Stimulated activated CD4-positive, alpha-beta T cell treated with anti-CD3 and anti-CD28 coated beads, Interleukin-1b, Interleukin-23, amount 100 ng/mL, for 4 hours (primary cell): ENCODE results near the gene CD244.
"Not testable (repeated sequence)": the region's sequence is repeated elsewhere in the genome, so short reads cannot be mapped to it uniquely, and the experiment has no call there.

Source experiments
- DNase-seq, 2 donors: peaks; one replicate each; pipeline ENCODE4 v3.0.0-alpha.2; 2020; ENCODE audit warnings: low read depth in 2 of 2

The CD244 gene

DNA sequence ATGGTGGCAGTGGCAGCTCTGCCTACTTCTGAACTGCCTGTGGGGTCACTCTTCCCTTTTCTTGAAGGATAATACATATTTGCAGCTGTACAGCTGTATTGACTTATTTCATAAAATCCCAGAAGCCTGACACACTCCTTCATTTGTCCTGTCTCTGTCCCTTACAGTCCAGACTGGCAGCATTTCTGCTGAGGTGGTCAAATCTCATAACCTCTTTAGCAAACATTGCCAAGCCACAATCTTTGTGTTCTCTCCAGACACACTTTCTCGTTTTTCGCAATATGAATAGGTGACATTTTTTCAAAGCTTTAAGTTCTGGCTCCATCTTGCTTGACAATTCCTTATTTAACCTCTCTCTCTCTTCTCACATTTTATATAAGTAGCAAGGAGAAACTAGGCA lies 51.5 kb downstream of the CD244 start:
- DNase-seq, result no peak

DNA sequence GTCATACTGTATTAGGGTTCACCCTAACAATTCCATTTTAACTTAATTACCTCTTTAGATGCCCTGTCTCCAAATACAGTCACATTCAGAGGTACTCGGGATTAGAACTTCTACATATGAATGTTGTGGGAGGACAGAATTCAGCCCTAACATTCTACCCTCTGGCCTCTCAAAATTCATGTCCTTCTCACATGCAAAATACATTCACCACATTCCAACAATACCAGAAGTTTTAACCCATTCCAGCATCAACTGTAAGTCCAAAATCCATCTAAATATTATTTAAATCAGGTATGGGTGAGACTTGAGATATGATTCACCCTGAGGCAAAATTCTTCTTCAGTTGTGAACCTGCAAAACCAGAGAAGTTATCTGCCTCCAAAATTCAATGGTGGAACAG lies 52.2 kb downstream of the CD244 start:
- DNase-seq, result no peak

DNA sequence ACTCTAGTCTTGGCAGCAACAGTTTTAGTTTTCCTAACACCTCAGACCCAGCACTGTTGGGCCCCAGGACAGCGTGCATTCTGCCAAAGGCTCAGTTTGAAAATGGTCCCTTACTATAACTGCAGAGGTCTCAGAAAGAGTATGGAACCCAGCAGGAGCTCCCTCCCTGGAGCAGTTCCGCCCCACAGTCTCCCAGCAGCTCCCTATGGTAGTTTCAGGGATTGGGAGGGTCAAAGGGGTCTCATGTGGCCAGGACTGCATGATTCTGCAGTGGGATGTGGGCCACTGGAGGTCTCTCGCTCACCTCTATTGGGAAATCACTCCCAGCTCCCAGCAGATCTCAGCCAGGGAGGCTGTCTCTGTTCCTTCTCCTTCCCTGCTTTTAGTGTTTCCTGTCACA lies 54.4 kb downstream of the CD244 start:
- DNase-seq, result no peak

- no peak for DNase-seq
These were observed 54.9 kb downstream of the CD244 start for GRCh38 chr1:160807738-160808137.

- DNase-seq, result no peak
These were observed 55.4 kb downstream of the CD244 start for GRCh38 chr1:160807247-160807646.

DNA sequence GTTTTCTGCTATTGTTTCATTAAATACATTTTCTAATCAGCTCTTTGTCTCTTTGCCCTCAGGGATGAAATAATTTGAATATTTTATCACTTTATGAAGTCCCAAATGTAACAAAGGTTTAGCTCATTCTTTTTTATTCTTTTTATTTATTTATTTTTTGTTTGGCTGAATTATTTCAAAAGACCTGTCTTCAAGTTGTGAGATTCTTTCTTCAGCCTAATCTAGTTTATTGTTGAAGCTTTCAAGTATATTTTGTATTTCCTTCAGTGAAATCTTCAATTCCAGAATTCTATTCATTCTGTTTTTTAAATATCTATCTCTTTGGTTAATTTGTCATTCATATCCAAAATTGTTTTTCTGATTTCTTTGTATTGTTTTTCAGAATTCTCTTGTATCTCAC lies 55.9 kb downstream of the CD244 start:
- no peak for DNase-seq

- no peak for DNase-seq
These were observed 56.5 kb downstream of the CD244 start for GRCh38 chr1:160806109-160806665.

- DNase-seq, result no peak
These were observed 60.7 kb downstream of the CD244 start for GRCh38 chr1:160801836-160802580.

DNA sequence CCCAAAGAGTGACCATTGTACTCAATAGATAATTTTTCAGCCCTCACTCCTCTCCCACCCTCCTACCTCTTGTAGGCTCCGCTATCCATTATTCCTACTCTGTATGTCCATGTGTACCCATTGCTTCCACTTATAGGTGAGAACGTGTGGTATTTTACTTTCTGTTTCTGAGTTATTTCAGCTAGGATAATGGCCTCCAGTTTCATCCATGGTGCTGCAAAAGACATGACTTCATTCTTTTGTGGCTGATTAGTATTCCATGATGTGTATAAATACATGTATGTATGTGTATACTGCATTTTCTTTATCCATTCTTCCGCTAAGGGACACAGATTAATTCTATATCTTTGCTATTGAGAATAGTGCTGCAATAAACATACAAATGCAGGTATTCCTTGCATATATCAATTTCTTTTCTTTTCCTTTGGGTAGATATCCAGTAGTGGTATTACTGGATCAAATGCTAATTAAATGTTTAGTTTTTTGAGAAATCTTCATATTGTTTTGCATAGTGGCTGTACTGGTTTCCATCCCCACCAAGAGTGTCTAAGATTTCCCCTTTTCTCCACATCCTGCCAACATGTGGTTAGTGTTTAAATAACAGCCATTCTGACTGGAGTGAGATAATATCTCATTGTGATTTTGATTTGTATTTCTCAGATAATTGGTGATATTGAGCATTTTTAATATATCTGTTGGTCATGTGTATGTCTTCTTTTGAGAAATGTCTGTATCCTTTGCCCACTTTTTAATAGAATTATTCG lies 61.9 kb downstream of the CD244 start:
- DNase-seq, result no peak

DNA sequence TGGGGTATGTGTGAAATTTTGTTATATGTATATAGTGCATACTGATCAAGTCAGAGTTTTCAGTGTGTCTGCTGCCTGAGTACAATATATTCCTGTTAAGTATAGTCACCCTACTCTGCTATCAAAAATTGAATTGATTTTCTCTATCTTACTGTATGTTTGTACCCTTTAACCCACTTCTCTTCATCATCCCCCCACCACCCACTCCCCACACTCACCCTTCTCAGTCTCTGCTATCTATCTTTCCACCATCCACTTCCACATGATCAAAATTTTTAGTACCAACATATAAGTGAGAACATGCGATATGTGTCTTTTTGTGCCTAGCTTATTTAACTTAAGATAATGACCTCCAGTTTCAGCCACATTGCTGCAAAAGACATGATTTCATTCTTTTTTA lies 62.5 kb downstream of the CD244 start:
- DNase-seq, result no peak

- no peak for DNase-seq
These were observed 63.0 kb downstream of the CD244 start for GRCh38 chr1:160799641-160800040.

DNA sequence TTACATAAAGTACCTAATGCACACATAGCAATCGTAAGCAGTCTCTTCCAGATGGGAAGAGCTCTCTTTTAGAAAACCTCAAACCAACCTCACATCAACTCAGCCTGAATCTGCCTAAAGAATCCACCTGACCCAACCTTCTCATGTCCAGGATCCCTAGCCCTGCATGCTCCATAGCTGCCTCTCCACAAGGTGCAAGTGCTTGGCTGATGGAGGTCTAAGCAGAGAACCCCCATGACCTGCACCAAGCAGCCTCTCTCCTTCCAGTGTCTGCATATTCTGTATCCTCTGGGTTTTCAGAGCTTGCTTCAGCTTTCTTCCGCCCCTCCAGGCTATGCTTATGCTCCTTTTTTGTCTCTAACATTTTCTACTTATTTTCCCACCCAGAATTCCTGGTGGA lies 64.2 kb downstream of the CD244 start:
- DNase-seq, result no peak

GRCh38 chr1:160797861-160798273 lies 64.8 kb downstream of the CD244 start:
- DNase-seq, result peak; percentile 29 to 31

GRCh38 chr1:160797271-160797709 lies 65.4 kb downstream of the CD244 start:
- DNase-seq, result no peak

DNA sequence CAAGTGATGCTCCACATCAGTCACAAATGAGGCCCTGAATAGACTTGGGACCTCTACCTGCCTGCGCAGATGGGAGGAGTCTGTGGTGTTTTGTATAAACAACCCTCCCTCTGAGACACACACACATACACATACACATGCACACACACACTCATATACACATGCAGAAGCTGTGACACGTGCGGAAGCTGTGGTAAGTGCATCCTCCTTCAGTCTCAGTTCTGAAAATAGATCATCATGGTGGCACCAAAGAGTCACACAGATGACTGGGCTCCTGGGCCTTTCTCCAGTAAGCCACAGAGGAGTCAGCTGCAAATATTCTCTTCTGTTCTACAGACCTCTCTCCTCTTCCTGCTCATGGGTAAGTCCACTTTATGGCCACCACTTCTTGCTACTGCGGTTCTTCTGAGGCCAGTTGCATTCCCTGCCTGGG lies 66.7 kb downstream of the CD244 start, which contains the start of gene LY9:
Gene LY9 (plus strand): TSS at position 224 of the 433 bp plus-strand sequence. CDS start 14 bp downstream, at position 238.
- peak; percentile 45 to 60 for DNase-seq

GRCh38 chr1:160794376-160794775 lies 68.3 kb downstream of the CD244 start:
- DNase-seq, result no peak

GRCh38 chr1:160789702-160790611 lies 72.7 kb downstream of the CD244 start:
- DNase-seq, result no peak

DNA sequence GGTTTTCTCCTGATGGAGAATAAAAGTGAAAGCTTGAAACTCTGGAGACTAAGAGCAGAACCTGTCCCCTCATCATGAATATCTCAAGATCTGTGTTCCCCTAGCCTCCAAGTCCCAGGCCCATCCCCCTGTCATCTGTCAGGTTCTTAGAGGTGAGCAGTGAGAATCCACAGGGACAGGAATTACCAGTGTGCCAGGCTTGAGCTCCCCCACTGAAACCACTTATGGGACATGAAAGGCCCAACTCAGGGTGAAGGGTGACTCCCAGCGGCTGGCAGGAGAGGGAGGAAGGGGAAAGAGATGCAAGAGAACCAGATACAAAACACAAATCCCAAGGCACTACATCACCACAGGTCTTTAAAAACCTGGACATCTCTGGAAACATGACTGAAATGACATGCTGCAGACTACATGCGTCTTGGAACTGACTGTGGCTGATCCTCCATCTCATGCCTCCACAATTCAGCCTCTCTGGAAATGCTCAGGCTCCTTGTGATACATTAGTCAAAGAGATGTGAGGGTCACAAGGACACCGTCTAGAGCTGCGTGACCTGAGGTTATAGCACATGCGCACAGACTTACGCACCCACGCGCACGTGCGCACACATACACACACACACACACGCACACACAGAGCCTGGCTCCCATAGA lies 73.5 kb downstream of the CD244 start:
- no peak for DNase-seq

DNA sequence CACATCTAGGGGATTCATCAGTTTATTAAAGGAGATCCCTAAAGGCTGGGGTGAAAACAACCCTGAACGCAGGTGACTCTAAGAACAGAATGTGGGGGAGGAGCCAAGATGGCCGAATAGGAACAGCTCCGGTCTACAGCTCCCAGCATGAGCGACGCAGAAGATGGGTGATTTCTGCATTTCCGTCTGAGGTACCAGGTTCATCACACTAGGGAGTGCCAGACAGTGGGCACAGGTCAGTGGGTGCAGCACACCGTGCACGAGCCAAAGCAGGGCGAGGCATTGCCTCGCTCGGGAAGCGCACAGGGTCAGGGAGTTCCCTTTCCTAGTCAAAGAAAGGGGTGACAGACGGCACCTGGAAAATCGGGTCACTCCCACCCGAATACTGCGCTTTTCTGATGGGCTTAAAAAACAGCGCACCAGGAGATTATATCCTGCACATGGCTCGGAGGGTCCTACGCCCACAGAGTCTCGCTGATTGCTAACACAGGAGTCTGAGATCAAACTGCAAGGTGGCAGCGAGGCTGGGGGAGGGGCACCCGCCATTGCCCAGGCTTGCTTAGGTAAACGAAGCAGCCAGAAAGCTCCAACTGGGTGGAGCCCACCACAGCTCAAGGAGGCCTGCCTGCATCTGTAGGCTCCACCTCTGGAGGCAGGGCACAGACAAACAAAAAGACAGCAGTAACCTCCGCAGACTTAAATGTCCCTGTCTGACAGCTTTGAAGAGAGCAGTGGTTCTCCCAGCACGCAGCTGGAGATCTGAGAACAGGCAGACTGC lies 79.5 kb downstream of the CD244 start:
- not testable (repeated sequence) for DNase-seq
